DMS114 treated with DMSO at 0.1 percent for 48 hours (cell line): ENCODE data around the gene PPP4R3B.
"Not testable (repeated sequence)": the region's sequence is repeated elsewhere in the genome, so short reads cannot be mapped to it uniquely, and the experiment has no call there.

Experiments used
- DNase-seq: peaks from one replicate; lab custom pipeline; 2025; ENCODE audit not compliant: unreplicated experiment; lab: John Stamatoyannopoulos, UW

Gene PPP4R3B

DNA sequence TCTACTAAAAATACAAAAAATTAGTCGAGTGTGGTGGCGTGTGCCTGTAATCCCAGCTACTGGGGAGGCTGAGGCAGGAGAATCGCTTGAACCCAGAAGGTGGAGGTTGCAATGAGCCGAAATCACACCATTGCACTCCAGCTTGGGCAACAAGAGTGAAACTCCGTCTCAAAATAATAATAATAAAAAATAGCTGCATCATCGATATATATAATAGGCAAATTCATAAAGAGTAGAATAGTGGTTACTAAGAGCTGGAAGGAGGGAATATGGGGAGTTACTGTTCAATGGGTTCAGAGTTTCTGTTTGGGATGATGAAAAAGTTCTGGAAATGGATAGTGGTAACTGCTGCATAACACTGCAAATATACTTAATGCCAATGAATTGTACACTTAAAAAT lies 20.6 kb downstream of the PPP4R3B start:
- not testable (repeated sequence) for DNase-seq

GRCh38 chr2:55595536-55595935 lies 21.9 kb downstream of the PPP4R3B start:
- DNase-seq: no peak

GRCh38 chr2:55592130-55592529 lies 25.3 kb downstream of the PPP4R3B start:
- DNase-seq: no peak

GRCh38 chr2:55590810-55591440 lies 26.5 kb downstream of the PPP4R3B start:
- DNase-seq: no peak

DNA sequence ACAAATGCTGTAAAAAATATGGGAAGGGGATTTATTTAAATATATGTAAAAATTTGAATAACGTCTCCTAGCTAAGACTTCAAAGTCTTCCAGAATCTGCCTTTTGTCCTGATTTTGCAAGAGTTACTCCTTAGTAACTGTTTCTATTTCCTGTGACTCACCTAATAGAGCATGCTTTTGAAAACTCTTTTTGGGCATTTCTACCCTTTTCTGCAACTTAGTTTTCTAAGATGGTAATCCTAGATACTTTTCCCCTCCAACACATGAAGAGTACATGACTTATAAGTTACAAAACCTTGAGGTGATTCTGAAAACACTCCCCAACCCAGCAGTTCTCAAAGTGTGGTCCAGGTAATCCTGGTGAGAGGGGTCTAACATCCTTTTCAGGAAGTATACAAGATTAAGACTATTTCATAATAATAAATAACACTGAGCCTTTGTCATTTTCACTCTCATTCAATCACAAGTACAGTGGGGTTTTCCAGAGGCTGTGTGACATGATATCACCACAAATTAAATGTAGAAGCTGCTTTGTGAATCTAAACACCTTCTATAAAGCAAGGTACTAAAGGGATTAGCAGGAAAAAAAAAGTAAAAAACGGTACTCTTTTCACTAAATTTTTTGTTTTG lies 31.9 kb downstream of the PPP4R3B start:
- no peak for DNase-seq

DNA sequence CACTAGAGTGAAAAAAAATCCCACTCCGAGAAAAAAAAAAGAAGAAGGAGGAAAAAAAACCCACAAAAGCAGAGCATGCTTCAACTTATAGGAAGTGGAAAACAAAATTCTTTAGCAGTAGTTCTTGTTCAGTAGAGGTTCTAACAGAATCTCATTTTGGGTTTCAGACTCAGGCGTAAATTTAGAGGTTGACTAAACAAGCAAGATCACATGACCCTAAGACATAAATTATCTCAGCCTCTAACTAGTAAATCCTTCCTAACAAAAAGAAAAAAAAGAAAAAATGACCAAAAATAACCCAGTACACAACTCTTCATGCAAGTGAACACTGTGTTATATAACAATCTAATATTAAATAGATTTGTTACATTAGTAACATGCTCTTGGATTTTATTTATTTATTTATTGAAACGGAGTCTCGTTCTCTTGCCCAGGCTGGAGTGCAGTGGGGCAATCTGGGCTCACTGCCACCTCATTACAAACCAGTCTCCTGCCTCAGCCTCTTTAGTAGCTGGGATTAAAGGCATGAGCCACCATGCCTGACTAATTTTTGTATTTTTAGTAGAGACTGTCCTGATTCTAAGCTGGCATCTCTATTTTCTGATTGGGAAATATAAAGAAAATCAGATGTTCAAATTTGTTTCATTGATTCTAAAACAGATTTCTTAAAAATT lies 35.4 kb downstream of the PPP4R3B start:
- DNase-seq: no peak

DNA sequence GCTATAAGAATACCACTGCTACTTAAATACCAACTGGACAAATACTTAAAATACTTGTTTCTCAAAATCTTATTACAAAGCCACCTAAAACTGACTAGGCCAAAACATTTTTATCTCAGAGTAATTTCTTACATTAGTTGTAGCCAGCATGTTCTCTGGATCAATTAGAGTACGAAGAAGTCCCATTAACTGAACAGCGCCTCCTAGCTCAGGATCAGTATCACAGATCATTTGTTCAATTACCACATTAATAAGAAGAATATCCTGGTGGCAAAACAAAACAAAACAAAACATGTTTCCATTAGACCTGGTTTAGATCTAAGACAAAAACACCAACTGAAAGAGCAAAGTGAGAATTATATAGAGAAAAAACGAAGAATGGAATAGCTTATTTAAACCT lies 36.0 kb downstream of the PPP4R3B start:
- DNase-seq: no peak

DNA sequence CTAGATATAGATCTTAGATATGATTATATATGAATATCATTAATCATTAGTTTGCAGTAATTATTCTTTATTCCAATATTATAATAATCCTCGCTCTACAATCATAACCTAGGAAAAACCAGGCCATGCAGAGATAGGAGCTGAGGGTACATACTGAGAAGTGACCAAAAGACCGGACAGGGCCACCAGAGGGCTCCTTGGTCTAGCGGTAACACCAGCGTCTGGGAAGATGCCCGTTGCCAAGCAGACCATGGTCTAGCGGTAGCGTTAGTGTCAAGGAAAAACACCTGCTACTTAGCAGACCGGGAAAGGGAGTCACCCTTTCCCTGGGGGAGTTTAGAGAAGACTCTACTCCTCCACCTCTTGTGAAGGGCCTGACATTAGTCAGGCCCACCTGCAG lies 48.4 kb downstream of the PPP4R3B start:
- DNase-seq: not testable (repeated sequence)

DNA sequence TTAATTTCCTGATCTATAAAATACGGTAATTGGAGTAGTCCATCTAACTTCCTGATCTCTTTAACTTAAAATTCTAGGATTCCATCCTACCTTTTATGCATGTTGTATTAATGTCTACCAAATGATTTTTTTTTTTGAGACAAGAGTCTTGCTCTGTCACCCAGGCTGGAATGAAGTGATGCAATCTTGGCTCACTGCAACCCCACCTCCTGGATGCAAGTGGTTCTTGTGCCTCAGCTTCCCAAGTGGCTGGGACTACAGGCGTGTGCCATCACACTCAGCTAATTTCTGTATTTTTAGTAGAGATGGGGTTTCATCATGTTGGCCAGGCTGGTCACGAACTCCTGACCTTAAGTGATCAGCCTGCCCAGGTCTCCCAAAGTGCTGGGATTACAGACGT lies 50.1 kb downstream of the PPP4R3B start:
- DNase-seq: no peak

GRCh38 chr2:55565613-55566012 lies 51.8 kb downstream of the PPP4R3B start:
- DNase-seq: no peak

GRCh38 chr2:55560855-55561254 lies 56.6 kb downstream of the PPP4R3B start:
- DNase-seq: no peak

- DNase-seq: no peak
Measured at GRCh38 chr2:55556809-55557208, 60.6 kb downstream of the PPP4R3B start.

DNA sequence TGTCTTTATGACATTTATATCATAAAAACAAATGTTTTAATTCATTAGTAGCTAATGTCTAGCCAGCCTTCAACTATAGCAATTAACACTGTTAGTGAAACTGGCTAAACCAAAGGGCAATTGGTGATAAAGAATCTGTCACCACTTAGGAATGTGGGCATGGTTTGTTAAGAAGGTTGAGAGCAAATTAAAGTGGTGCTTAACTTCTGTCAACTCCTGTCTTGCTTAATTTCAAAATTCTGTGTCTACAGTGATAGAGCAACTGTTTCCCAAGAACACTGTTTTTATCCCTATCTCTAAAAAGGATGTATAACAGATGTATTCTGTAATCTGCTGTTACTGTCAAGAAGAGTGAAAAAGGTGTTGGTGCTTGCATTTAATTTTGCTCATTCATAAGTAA lies 61.4 kb downstream of the PPP4R3B start:
- DNase-seq: no peak

DNA sequence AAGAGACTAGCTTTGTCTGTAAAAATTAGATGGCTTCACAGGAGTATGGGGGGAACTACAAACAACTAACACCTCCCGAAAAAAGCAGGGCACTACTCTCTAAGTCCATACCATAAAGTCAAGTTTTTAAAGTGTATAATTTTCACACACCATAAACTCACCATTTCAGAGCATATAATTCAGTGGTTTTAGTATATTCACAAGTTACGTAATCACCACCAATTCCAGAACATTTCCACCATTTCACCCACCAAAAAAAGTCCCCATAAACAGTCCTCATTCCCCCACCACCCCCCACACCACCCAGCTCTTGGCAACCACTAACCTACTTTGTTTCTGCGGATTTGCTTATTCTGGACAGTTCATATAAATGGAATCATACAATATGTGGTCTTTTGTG lies 64.1 kb downstream of the PPP4R3B start:
- DNase-seq: no peak

GRCh38 chr2:55550368-55551102 lies 66.9 kb downstream of the PPP4R3B start:
- DNase-seq: no peak

DNA sequence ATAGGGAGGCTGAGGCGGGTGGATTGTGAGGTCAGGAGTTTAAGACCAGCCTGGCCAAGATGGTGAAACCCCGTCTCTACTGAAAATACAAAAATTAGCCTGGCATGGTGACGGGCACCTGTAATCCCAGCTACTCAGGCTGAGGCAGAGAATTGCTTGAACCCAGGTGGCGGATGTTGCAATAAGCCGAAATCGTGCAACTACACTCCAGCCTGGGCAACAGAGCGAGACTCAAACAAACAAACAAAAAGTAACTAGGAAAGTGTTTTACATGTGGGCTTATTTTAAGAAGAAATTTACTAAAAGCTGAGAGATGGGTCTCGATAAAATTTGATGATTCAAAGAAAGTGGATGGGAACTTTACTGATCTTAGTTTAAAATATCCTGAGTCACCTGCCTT lies 69.7 kb downstream of the PPP4R3B start:
- not testable (repeated sequence) for DNase-seq

DNA sequence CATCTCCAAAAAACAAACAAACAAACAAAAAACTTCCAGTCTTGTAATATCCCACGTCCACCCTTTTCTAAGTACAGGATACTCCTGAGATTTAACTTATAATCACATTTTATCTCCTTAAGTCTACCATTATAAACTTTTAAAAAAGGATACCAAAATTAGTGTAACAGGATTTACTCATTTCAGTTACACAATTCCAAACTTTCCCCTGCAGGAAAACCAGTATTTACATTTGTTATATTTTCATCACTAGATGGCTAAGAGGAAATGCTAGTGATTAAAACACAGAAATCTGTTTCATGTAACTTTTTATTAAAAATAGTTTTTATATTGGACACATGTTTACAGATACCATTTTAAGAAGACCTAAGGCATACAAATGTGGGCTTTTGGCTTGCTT lies 70.4 kb downstream of the PPP4R3B start:
- DNase-seq: no peak

- no peak for DNase-seq
Measured at GRCh38 chr2:55530539-55531081, 86.8 kb downstream of the PPP4R3B start.

DNA sequence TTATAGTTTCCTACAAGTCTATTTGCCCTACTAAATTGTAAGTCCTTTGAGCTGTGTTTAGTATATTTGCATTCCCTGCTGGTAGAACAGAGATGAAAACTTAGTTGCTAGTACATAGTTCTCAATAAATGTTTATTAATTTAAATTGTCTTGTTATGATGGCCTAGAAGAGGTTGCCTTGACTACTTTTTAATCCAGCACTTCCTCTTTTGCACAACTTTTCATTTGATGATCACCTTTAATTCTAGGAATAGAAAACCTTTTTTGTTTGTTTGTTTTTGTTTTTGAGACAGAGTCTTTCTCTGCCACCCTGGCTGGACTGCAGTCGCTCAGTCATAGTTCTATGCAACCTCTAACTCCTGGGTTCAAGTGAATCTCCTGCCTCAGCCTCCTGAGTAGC lies 91.2 kb downstream of the PPP4R3B start:
- no peak for DNase-seq

DNA sequence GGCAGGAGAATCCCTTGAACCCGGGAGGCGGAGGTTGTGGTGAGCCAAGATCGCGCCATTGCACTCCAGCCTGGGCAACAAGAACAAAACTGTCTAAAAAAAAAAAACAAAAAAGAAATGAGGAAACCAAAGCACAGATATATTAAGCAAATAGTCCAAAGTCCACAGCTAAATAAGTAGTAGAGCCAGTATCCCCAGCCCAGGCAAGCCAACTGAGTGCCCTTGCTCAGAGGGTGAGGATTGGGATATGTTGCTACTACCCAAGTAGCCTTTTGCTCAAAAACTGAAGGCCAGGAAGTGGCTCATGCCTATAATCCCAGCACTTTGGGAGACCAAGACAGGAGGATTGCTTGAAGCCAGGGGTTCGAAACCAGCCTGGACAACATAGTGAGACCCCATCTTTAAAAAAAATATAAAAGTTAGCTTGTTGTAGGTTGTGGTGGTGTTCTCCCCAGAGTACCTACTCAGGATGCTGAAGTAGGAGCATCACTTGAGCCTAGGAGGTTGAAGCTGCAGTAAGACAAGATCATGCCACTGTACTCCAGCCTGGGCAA lies 92.5 kb downstream of the PPP4R3B start:
- DNase-seq: no peak
